HG03280 (cell line): ENCODE data around the gene RIN3.

Experiments
- ATAC-seq: cut with Tn5 transposase; IDR thresholded peaks from one replicate; pipeline ENCODE4 v1.9.1; 2021; ENCODE audit warnings: mild to moderate bottlenecking, moderate library complexity; ENCODE audit not compliant: unreplicated experiment

Gene RIN3

DNA sequence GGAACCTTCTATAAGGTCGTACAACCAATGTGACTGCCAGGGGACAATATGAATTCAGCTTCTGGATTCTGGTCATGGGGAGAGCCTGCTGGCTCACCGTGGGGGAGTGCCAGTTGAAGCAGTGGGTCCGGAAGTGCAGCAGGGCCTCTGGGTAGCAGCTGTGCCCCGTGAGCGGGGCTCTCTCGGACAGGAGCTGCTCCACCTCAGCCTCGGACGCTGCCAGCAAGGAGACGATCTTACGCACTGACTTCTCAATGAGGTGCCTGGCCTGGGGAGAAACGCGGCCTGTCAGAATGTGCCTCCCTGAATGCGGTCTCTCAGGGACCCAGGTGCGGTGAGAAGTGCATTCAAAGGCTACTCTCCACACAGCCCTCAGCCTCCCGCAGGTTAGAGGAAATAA, 192.8 kb downstream of the RIN3 start:
- ATAC-seq = no peak

DNA sequence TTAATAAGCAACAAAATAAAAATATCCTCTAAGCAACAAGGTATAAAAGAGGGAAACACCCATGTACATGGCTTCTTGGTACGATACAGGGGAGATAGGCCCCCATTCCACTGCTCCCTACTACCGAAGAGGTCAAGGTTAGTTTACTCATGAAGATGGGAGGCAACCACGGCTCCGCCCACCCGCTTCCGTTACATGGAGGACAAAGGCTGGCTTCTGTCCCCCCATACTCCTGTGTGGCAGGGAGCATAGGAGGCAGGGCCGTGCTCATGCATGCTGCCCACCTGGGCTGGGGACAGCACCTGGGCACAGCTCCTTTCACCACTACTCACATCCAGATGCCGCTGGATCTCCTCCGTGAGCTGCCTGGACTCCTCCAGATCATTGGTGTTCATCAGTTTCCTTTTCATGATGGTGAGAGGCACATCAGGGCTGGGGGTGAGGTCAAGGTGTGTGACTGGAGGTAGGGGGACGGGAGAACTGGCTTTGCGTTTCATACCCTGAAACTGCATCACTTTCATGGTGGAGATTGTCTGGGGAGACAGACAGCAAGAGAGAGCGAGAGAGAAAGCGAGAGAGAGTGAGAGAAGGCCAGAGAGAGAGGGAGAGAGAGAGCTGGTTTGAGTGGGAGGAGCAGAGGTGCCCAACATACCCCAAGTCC, 195.9 kb downstream of the RIN3 start:
- ATAC-seq = no peak

DNA sequence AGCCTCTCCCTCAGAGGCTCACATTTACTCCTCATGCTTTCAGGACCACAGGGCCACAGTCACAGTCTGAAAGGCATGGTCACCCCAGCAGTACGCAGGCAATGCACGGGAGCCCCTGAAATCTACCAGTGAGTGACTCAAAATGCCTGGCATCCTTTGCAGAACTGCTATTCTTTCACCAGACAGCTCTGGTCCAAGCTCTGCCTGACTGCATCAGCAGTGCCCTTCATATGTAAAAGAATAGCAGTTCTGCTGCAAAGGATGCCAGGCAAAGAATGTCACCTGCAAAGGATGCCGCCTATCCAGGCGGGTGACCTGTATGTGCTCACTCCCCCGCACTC, 196.4 kb downstream of the RIN3 start:
- no peak for ATAC-seq

DNA sequence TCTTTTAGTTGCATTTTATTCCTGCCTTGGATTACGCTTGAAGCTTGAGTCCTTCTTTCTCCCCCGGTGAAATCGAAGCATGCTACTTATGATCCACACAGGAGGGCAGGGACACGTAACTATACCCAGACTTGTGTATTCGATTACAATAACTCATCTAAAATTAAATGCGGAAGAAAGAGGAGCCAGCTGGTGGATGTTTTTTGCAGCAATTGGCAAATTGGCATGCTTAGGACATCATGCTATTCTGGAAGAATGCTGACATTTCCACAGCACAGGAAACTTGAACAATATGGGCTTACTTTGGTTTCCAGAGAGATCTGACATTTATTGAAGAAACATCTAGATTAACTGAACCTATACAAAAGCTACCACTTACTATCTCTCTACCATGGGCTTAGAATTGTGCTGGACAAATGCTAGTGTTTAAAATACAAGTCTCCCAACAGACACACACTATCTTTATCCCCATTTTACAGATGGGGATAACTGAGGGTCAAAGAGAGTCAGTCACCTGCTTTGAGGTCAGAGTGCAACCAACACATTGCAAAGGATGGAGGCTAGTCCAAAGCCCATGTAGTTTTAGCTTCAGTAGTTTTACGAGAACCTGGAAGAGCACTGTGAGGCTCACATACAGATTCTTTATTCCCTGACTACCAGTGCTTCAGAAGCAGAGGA, 198.5 kb downstream of the RIN3 start:
- no peak for ATAC-seq

DNA sequence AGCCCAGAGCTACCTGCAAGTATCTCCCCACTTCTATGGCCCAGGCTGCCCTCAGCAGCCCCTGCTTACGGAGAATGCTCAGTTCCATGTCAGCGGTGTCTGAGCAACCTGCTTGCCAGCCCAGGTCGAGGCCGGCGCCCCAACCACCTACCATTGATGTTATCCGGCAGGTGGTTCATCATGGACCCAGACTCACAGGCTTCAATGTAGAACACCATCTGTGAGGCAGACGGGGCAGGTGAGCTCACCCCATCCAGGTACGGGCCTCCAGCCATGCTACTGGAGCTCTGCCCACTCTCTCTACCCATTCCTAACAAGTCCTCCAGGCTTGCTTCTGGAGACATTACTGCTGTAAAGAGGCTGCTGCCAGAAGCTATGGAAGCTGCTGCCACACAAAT, 199.1 kb downstream of the RIN3 start:
- no peak for ATAC-seq

DNA sequence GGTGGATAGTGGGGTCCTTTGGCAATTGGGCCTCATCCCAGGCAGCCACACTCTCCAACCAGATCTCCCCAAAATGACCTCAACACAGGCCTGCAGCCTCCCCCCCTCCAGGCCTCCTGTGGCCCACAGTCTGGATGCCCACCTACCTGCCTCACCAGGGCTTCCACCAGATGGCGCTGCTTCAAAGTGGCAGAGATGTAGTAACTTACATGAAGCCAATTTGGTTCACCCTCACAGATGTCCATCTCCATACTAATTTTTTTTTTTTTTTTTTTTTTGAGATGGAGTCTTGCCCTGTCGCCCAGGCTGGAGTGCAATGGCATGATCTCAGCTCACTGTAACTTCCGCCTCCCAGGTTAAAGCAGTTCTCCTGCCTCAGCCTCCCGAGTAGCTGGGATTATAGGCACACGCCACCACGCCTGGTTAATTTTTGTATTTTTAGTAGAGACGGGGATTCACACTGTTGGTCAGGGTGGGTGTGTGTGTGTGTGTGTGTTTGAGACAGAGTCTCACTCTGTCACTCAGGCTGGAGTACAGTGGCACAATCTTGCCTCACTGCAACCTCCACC, 201.2 kb downstream of the RIN3 start:
- peak; percentile 55 for ATAC-seq

DNA sequence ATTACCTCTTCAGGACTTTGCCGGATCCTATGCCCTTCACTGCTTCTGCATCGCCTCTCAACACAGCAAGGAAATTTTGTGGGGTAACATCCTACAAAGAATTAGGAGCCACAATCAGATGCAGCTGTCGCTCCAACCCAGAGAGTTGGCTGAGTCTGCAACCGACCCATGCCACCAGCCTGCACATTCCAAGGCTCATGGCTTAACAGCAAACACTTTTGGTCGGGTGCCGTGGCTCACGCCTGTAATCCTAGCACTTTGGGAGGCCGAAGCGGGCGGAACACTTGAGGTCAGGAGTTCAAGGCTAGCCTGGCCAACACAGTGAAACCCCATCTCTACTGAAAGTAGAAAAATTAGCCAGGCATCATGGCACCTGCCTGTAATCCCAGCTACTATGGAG, 202.6 kb downstream of the RIN3 start:
- ATAC-seq = no peak

DNA sequence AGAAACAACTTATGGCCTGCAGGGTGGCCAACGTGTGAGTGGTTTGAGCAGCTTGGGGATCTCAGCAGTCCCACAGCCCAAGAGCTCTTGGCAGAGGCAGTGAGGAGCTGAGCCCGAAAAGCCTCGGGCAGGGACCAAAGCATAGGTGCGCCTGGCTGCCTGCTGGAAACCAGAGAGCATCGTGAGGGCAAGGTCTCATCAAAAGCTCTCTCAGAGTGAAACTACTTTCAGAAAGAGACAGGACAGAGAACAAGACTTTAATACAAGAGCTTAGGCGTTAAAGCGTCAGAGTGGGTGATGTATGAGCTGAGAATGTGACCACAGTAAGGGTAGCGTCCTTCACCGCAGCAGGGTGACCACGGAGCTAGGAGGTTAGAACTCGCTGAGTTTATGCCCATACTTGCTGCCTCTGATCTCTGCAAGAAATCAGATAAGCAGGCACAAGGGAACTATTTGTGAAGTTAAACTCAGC, 204.0 kb downstream of the RIN3 start:
- no peak for ATAC-seq

DNA sequence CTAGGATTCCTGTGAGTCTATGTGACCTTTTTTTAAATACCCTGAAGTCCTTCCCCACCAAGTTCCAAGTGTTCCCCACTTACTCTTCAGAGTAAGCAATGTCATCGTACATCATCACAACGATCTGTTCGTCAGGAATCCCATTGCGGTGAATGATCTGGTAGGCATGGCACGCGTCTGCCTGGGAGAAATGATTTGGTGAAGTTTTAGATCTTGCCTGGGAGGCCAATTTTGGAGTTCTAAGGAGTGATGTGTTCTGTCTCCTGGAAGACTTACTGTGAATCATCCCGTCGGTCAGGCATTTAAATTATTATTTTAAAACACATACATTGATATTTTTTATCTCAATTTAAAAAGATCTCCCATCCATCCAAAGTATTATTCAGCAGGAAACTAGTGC, 205.1 kb downstream of the RIN3 start:
- ATAC-seq = no peak

DNA sequence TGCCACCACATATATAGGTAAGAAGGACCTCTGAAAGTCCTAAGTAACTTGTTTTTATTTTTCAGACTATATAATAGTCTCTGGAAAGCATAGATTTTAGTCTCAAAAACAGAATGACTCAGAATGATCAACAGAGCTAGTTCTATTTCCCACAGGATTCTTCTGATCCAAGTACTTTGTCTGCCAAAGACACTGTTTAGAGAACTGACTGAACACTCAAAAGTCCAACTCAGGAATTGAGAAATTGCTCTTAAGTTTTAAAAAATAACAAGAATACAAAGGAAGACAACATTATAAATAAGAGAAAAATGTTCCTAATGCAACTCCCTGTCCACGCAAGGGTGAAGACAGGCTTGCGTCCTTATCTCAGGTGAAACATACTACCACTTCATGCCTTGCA, 205.8 kb downstream of the RIN3 start:
- ATAC-seq = no peak

DNA sequence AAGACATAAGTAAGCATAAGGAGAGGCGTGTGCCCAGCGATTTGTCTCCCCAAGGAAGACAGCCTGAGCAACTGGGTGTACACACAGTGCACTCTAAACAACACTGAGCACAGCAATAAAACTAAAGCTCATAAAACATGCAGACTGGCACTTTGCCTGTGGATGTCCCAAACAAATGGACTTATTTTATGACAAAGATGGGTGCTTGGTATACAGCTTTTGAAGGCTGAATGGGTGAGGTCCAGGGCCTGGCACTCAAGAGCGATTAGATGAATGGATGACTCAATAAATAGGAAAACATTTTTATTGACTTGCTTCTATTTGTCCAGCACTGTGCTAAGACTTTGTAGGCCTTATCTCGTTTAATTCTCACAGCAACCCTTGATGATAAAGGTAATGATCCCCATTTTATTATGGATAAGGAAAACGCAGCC, 206.3 kb downstream of the RIN3 start:
- ATAC-seq = no peak

DNA sequence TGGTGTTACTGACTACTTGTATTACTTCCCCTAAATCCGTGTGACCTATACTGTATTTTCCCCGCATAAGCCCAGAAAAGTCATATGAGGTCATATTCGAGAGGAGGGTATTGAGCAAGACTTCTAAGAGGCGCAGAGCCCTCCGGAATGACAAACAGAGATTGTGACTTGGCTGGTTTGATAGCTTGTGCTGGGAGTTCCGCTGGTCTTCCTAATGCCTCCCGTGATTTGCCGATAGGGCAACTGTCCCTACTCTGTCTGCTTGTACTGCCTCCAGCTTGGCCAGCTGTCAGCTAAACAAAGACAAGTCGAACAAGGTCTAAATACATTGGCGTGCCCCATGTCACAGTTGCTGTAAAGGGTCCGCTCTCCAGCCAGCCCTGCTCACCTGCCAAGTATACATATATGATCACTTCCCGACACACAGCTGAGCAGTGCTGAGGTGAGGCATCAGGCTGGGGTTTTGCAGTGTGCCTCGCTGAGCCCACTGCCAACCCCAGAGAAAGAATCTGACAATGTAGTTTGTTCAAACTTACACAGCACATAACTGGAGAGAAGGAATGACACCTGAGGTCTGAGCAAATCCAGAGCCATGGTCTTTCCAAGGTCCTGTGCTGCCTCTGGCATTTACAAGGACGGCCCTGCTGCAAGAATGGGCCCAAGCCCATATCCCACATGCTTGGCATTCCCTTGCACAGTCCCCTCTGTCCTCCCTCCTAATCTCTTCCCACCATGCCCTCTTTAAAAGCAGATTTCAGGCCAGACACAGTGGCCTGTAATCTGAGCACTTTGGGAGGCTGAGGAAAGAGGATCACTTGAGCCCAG, 211.1 kb downstream of the RIN3 start:
- ATAC-seq = no peak

DNA sequence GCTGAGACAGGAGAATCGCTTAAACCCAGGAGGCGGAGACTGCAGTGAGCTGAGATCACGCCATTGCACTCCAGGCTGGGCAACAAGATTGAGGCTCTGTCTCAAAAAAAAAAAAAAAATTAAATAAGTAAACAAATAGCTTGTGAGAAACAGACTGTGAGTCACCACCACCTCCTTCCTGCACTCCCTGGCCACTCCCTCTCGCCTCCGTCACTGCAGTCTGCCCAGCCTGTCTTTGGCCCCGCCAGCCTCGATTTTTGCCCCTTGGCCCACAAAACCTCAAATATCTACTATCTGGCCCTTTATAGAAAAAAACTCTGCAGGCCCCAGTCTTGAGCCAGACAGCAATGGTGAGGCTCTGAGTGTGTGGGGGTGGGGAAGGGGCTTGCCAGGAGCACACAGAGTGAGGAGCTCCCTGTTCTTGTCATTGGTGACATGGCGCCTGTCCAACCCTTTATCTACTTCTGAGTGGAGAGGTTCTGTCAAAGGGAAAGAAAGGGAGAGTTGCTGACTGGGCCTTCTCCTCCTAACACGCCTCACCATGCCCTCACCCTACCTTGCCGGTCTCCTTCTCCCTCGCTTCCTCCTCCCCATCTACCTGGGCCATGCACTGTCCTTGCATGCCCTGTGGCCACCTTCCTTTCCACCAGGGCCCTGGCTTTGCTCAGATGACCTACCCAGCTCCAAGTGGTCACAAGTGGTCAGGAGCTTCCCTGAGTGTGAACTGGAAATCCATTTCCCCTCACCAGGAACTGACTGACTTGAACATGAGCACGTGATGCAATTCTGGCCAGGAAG, 212.8 kb downstream of the RIN3 start:
- ATAC-seq = no peak

DNA sequence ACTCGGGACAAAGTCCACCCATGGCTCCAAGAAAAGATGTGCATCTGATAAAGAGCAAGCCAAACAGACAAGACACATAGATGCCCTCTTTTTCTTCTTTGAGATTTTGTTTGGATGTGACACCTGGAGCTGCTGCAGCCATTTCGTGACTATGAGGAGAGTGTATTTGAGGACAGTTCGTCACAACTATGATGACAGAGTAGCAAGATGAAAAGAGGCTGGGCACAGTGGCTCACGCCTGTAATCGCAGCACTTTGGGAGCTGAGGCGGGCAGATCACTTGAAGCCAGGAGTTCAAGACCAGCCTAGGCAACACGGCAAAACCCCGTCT, 213.3 kb downstream of the RIN3 start:
- no peak for ATAC-seq

DNA sequence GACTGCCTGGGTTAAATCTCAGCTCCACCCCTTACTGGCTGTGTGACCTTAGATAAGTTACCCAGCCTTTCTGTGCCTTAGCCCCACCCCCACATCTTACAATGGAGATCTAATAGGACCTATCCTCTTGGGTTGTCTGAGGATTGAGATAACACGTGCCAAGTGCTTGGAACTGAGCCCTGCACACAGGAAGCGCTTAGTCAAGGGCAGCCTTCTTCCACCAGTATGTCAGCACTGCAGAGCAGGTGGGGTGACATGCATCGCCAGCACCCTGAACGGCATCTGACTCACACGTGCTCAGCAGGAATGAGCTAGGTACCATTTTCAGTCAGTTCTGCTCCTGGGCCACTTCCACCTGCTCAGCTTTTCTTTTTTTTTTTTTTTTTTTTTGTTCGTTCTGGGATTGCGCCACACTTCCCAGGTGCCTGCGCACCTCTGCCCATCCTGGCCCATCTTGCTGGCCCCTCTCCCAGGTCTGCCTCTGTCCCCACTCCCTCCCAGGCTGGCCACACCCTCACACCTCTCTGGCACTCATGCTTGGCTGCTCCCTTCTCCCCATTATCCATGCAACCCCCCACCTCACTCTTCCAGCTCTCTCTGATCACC, 215.3 kb downstream of the RIN3 start:
- ATAC-seq = no peak

DNA sequence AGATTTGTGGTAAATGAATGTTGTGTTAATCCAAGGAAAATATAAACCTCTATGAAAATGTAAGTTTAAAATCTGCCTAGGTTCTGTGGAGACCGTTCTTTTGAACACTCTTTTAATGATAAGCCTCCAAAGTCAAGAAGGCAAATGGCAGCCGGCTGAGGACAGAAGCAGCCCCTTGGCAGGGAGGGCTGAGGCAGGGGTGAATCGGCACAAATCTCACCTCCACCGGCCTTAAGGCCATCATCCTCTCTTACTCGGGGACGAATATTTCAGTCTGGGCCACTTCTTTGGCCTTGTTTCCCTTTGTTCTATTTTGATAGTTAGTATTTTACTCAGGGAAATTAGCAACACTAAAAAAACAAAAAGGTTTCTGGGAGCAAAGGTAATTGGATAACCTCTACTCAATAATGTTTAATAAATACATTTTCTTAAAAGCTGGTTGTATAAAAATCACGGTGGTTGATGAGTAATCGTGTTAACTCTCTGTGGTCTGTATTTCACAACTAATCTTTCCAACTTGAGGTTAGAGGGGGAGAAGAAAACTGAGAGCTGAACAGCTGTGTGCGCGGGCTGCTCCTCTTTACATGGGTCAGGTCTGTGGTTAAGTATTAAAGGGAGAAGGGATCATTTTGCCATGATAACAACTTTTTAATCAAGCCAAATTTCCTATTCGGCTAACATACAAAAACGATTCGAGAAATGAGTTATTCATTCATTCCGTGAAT, 216.2 kb downstream of the RIN3 start:
- ATAC-seq = peak; percentile 81

DNA sequence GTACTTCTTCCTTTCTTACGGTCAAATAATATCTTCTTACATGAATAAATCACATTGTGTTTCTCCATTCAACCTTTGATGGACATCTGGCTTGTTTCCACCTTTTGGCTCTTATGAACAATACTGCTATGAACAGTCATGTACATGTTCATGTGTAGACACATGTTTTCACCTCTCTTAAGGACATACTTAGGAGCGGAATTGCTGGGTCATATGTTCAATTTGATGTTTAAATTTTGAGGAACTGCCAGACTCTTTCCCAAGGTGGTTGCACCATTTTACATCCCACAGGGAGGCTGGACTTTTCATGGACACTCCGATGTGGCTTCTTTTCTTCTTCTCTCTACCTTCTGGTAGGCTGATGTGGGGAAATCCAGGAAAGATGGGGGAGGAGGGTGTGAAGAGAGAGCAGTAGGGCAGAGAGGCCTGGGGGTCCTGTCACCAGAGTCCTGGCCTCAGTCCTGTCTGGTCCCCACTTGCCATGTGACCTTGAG, 218.1 kb downstream of the RIN3 start:
- ATAC-seq = no peak

DNA sequence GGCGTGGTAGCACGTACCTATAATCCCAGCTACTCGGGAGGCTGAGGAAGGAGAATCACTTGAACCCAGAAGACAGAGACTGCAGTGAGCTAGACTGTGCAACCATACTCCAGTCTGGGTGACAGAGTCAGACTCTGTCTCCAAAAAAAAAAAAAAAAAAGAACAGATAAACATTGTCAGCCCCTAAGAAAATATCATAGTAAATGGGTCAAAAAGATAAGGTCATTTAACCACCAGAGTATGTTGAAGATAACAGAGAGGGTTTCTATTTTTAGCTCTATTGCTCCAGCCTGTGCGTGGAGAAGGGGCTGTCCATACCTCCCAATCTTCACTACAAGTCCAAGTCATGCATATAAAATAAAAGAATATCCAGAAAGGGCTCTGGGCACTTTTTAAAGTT, 219.4 kb downstream of the RIN3 start:
- ATAC-seq = no peak

DNA sequence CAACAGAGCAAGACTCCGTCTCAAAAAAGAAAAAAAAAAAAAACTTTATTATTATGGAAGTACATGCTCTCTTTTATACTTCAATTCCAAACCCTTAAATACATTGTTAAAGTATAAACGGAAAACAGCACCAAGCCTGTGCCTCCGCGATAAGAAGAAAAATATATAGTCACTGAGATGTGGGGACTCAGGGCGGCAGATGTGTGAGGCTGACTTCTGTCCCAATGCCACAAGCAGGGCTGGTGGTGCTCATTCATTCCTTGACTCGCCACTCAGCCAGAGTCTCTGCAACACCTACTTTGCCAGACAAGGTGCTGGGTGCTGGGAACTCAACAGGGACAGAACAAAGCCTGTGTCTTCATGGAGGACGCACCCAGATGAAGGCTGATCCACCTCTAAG, 221.0 kb downstream of the RIN3 start:
- no peak for ATAC-seq

DNA sequence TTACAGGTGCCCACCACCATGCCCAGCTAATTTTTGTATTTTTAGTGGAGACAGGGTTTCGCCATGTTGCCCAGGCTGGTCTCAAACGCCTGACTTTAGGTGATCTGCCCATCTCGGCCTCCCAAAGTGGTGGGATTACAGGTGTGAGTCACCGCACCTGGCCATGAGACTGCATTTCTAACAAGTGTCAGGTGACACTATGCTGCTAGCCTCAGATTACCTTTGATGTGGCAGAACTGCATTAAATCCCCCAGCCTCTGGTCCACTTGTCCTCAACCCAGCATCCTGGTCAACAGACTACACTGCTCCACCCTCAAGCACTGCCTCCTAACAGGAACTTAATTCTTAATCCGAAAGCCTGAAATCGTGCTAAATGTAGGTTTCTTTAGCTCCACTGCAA, 221.8 kb downstream of the RIN3 start:
- no peak for ATAC-seq
